HepG2 (cell line): Measurements from ENCODE around the gene LTA. TPM values are rescaled to one million over a fixed set of nuclear protein-coding genes. Genes with fewer than 3 reads are reported as not detected.

Experiments used
- ATF7-NPFF ChIP-seq: sonication (generic); formaldehyde crosslinking; IDR thresholded peaks from 2 replicates; pipeline ENCODE4 v1.8.1; 2023; ENCODE audit warnings: mild to moderate bottlenecking, low read depth, missing genetic modification reagents, moderate library complexity
- CHD4 ChIP-seq: fragments of 200-600 bp; sonication (generic); IDR thresholded peaks from 2 replicates; pipeline ENCODE4 v1.7.0; 2017; ENCODE audit warnings: mild to moderate bottlenecking, low read length, borderline replicate concordance
- CREM ChIP-seq, 2 experiments: sonication (generic) in 1 of 2; formaldehyde crosslinking in 1 of 2; IDR thresholded peaks; 2 replicates each; pipeline versions ENCODE4 v1.4.0 to v1.6.1; 2016 to 2020; ENCODE audit warnings: antibody characterized with exemption in 1 of 2, mild to moderate bottlenecking in 1 of 2, missing genetic modification reagents in 1 of 2
- DMAP1 ChIP-seq: IDR thresholded peaks from 2 replicates; pipeline ENCODE4 v1.6.1; 2016
- FOXA3 ChIP-seq: IDR thresholded peaks from 2 replicates; pipeline ENCODE4 v1.6.1; 2016; ENCODE audit warnings: missing genetic modification reagents, missing compliant biosample characterization
- GATA4 ChIP-seq: sonication (generic); IDR thresholded peaks from 2 replicates; pipeline ENCODE4 v1.6.1; 2016; ENCODE audit warnings: antibody characterized with exemption, low read depth, borderline replicate concordance
- HES4 ChIP-seq: sonication (generic); formaldehyde crosslinking; IDR thresholded peaks from 2 replicates; pipeline ENCODE4 v1.9.0; 2021; ENCODE audit warnings: mild to moderate bottlenecking, missing genetic modification reagents, borderline replicate concordance
- IRX3 ChIP-seq: sonication (generic); formaldehyde crosslinking; IDR thresholded peaks from 2 replicates; pipeline ENCODE4 v1.8.1; 2023; ENCODE audit warnings: mild to moderate bottlenecking, low read depth, missing genetic modification reagents, borderline replicate concordance
- MAZ ChIP-seq, 2 experiments: sonication (generic) in 1 of 2; formaldehyde crosslinking in 1 of 2; IDR thresholded peaks; 2 replicates each; pipeline versions ENCODE4 v1.5.0 to v1.6.1; 2012 to 2020; ENCODE audit warnings: low read depth in 2 of 2, mild to moderate bottlenecking in 2 of 2, borderline replicate concordance in 1 of 2, improper control_type of control experiment in 1 of 2, low read length in 1 of 2, missing genetic modification reagents in 1 of 2, moderate library complexity in 1 of 2
- MYC ChIP-seq: sonication (generic); formaldehyde crosslinking; IDR thresholded peaks from 2 replicates; pipeline ENCODE4 v1.9.0; 2021; ENCODE audit warnings: missing genetic modification reagents, borderline replicate concordance
- REL ChIP-seq: sonication (generic); formaldehyde crosslinking; conservative IDR thresholded peaks from 2 replicates; pipeline ENCODE4 v1.8.0; 2022; ENCODE audit warnings: mild to moderate bottlenecking, missing genetic modification reagents, moderate library complexity
- SP4 ChIP-seq: sonication (generic); formaldehyde crosslinking; IDR thresholded peaks from 2 replicates; pipeline ENCODE4 v1.8.1; 2023; ENCODE audit warnings: mild to moderate bottlenecking, missing genetic modification reagents
- TOE1 ChIP-seq: sonication (generic); formaldehyde crosslinking; IDR thresholded peaks from 2 replicates; pipeline ENCODE4 v1.4.0; 2020; ENCODE audit warnings: mild to moderate bottlenecking, missing genetic modification reagents
- XRCC5 ChIP-seq: fragments of 200-400 bp; formaldehyde crosslinking; optimal IDR thresholded peaks from 2 replicates; pipeline ENCODE3; 2017; ENCODE audit warnings: mild to moderate bottlenecking, low read length
- YEATS4 ChIP-seq: sonication (generic); formaldehyde crosslinking; IDR thresholded peaks from 2 replicates; pipeline ENCODE4 v1.4.0; 2020; ENCODE audit warnings: missing genetic modification reagents, borderline replicate concordance
- ZBTB25 ChIP-seq: IDR thresholded peaks from 2 replicates; pipeline ENCODE4 v1.6.1; 2018; ENCODE audit warnings: missing genetic modification reagents
- ZC3H13 ChIP-seq: sonication (generic); formaldehyde crosslinking; IDR thresholded peaks from 2 replicates; pipeline ENCODE4 v1.8.1; 2023; ENCODE audit warnings: mild to moderate bottlenecking, missing genetic modification reagents, moderate library complexity
- ZKSCAN8 ChIP-seq: IDR thresholded peaks from 2 replicates; pipeline ENCODE4 v1.6.1; 2016; ENCODE audit warnings: borderline replicate concordance, missing genetic modification reagents, missing compliant biosample characterization
- ZNF710 ChIP-seq: sonication (generic); formaldehyde crosslinking; IDR thresholded peaks from 2 replicates; pipeline ENCODE4 v1.5.0; 2020; ENCODE audit warnings: mild to moderate bottlenecking, missing genetic modification reagents, borderline replicate concordance
- ZSCAN25 ChIP-seq: sonication (generic); formaldehyde crosslinking; IDR thresholded peaks from 2 replicates; pipeline ENCODE4 v1.8.0; 2022; ENCODE audit warnings: mild to moderate bottlenecking, missing genetic modification reagents
- polyA plus RNA-seq, 8 experiments: library from polyadenylated mRNA; depleted of rRNA in 3 of 8; stranded (reverse) in 7 of 8; unstranded in 1 of 8; fragments of >200 nt; fragmentation: Illumina TruSeq in 4 of 8; extraction: Trizol in 4 of 8; gene quantifications; 2 replicates each; pipeline versions ENCODE4 v1.2.1 to v1.2.3, GENCODE V29; 2011 to 2016; ENCODE audit warnings: low read depth in 4 of 8, missing spikeins in 1 of 8, mixed read lengths in 1 of 8; ENCODE audit not compliant: insufficient read depth in 1 of 8
- total RNA-seq, 5 experiments: library from RNA; depleted of rRNA; stranded (reverse); fragments of >200 nt; fragmentation: Illumina TruSeq; extraction: Trizol; gene quantifications; 2 replicates each; pipeline ENCODE4 v1.2.3, GENCODE V29; 2016; ENCODE audit warnings: low read depth in 1 of 5
- TF ChIP-seq, protein P1 (sequence below): sonication (generic); formaldehyde crosslinking; IDR thresholded peaks from 2 replicates; pipeline ENCODE4 v1.5.1; 2020; ENCODE audit warnings: missing genetic modification reagents, mild to moderate bottlenecking, borderline replicate concordance

LTA gene
- total and polyA plus RNA-seq, 2 of the 13 experiments (the other 11 are each of a cell fraction or from before 2014, with no cell fraction given): 0.09 TPM; not detected in 1

DNA sequence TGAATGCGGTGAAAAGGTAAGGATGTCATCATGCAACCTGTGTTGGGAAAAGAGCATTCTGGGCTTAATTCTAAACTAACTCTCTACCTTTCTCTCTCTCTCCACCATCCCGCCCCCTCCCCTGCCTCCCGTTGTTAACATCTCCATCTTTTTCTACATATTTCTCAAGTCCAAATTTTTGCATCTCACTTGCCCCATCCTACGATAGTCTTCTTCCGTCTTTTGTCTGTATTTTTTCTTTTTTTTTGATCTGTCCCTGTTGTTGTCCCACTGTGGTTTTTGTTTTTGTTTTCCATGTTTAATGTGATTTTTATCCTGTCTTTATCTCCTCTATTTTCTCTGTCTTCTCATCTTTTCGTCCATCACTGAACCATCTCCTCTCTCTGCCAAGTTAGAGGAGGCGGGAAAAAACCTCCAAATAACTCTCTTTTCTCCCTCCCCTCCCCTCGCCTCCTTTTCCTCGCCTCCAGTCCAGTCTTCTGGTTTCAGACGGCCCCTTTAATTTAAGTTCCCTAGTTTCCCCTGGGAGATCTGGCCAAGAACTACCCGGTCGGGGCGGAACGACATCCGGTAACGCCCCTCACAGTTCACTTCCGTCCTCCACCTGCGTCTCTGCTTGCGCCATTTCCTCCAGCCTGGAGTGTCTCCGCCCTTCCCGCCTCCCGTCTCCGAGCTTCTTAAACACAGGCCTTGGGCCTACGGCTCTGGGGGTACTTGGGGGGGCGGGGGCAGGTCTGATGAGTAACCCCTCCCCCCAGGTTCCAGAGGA, 24.9 kb upstream of the LTA start, which contains the start of gene NFKBIL1 (continued):
- TF ChIP-seq CHD4 (no peak), IRX3 (CRISPR knock-in tag) (no peak), HES4 (CRISPR knock-in tag) (no peak), FOXA3 (peak; percentile 77), ZNF710 (peak; percentile 38; the same call in 1 of the 2 replicates), ATF7-NPFF (no peak), ZKSCAN8 (CRISPR knock-in tag) (no peak), XRCC5 (peak; percentile 86), SP4 (peak; percentile 96), MYC (CRISPR knock-in tag) (peak; percentile 47; the same call in 1 of the 2 replicates), ZBTB25 (CRISPR knock-in tag) (peak; percentile 77), CREM (IDR thresholded peaks at IDR 0.05) (peak; percentile 98), CREM (CRISPR knock-in tag; IDR thresholded peaks at IDR 0.05) (0 out of 2 replicates have a peak, but pooled peaks have one; percentile 8), TOE1 (peak; percentile 74; the same call in 1 of the 2 replicates), ZSCAN25 (CRISPR knock-in tag) (no peak; the same call in 1 of the 2 replicates), REL (CRISPR knock-in tag) (peak; percentile 61; the same call in 1 of the 2 replicates), ZC3H13 (peak; percentile 71; the same call in 1 of the 2 replicates), DMAP1 (CRISPR knock-in tag) (peak; percentile 72; the same call in 1 of the 2 replicates), YEATS4 (CRISPR knock-in tag) (peak; percentile 62; the same call in 1 of the 2 replicates), MAZ (IDR thresholded peaks at IDR 0.05; ENCODE audit: borderline replicate concordance, low read depth, low read length) (peak; percentile 21; the same call in 1 of the 2 replicates), MAZ (CRISPR knock-in tag; IDR thresholded peaks at IDR 0.05; ENCODE audit: low read depth) (peak; percentile 87), GATA4 (peak; percentile 67; the same call in 1 of the 2 replicates)
- TF ChIP-seq, protein P1, sequence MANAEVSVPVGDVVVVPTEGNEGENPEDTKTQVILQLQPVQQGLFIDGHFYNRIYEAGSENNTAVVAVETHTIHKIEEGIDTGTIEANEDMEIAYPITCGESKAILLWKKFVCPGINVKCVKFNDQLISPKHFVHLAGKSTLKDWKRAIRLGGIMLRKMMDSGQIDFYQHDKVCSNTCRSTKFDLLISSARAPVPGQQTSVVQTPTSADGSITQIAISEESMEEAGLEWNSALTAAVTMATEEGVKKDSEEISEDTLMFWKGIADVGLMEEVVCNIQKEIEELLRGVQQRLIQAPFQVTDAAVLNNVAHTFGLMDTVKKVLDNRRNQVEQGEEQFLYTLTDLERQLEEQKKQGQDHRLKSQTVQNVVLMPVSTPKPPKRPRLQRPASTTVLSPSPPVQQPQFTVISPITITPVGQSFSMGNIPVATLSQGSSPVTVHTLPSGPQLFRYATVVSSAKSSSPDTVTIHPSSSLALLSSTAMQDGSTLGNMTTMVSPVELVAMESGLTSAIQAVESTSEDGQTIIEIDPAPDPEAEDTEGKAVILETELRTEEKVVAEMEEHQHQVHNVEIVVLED (CRISPR knock-in tag): peak; percentile 76; the same call in 1 of the 2 replicates
